Upper lobe of right lung (tissue), 1 donor: ENCODE data around the gene CCL20. TPM values are rescaled to one million over a fixed set of nuclear protein-coding genes. Genes with fewer than 3 reads are reported as not detected.
A peak's percentile ranks its signal among the peaks of the same experiment; 100 is the strongest.

ENCODE experiments used
- ATAC-seq: fragments of 200-7000 bp; cut with Tn5 transposase; one replicate; pipeline ENCODE4 v1.9.1; 2020; ENCODE audit warnings: mild to moderate bottlenecking, moderate library complexity
- DNase-seq: peaks from one replicate; pipeline ENCODE4 v3.0.0-alpha.2; 2020
- H3K27ac ChIP-seq: fragments of 200-600 bp; one replicate; pipeline ENCODE4 v1.8.0; 2022
- H3K27me3 ChIP-seq: fragments of 200-600 bp; one replicate; pipeline ENCODE4 v1.8.0; 2022; ENCODE audit warnings: mild to moderate bottlenecking
- H3K36me3 ChIP-seq: fragments of 200-600 bp; one replicate; pipeline ENCODE4 v1.8.0; 2022
- H3K4me1 ChIP-seq: fragments of 200-600 bp; one replicate; pipeline ENCODE4 v1.8.0; 2022
- H3K4me3 ChIP-seq: fragments of 200-600 bp; one replicate; pipeline ENCODE4 v1.8.0; 2022; ENCODE audit warnings: mild to moderate bottlenecking
- H3K9me3 ChIP-seq: fragments of 200-600 bp; one replicate; pipeline ENCODE4 v1.8.0; 2022
- CTCF ChIP-seq: fragments of 200-600 bp; IDR thresholded peaks from one replicate; pipeline ENCODE4 v1.8.0; 2022; ENCODE audit warnings: antibody characterized with exemption
- intact Hi-C: fragments of 100-400 bp; cut with DNase I; formaldehyde crosslinking; loops from one replicate; pipeline ENCODE4 v1.11.0; 2022
- total RNA-seq: library from RNA; stranded (reverse); fragmentation: NEBNext Ultra II Directional; extraction: Animal tissue kit (Norgen Biotek cat#: 25700); gene quantifications from one replicate; pipeline ENCODE4 v1.2.1, GENCODE V29; 2021
- donor health status: DM: no; HTN: yes; CAD: no; lungs with severe emphysema.

The CCL20 gene
- total RNA-seq, 1 donor from 2014 or later: 4.9 TPM

- Histone ChIP-seq H3K4me1 (no peaks in the 10 kb centered on the region), H3K27ac (no peak overlapping the region), H3K36me3 (no peaks in the 10 kb centered on the region), H3K9me3 (no peaks in the 10 kb centered on the region), H3K27me3 (no peaks in the 10 kb centered on the region), H3K4me3 (no peak overlapping the region)
- DNase-seq (no peak), ATAC-seq (no peak)
- intact Hi-C loops: no loop called here
- TF ChIP-seq CTCF: no peak
These were observed 33.2 kb downstream of the CCL20 start for GRCh38 chr2:227846831-227847230.

- DNase-seq (no peak), ATAC-seq (no peak)
- no peaks in the 10 kb centered on the region for H3K9me3 ChIP-seq
- no peak overlapping the region for H3K27ac ChIP-seq
- no peak overlapping the region for H3K4me3 ChIP-seq
- H3K4me1 ChIP-seq: no peaks in the 10 kb centered on the region
- H3K27me3 ChIP-seq: no peaks in the 10 kb centered on the region
- H3K36me3 ChIP-seq: no peaks in the 10 kb centered on the region
- no peak for TF ChIP-seq CTCF
- intact Hi-C loops: no loop called here
These were observed 34.5 kb downstream of the CCL20 start for GRCh38 chr2:227848146-227848545.

GRCh38 chr2:227848586-227848985, 34.9 kb downstream of the CCL20 start:
- Histone ChIP-seq H3K36me3 (no peaks in the 10 kb centered on the region), H3K27me3 (no peaks in the 10 kb centered on the region), H3K27ac (no peak overlapping the region), H3K9me3 (no peaks in the 10 kb centered on the region), H3K4me3 (no peak overlapping the region), H3K4me1 (no peaks in the 10 kb centered on the region)
- ATAC-seq (no peak), DNase-seq (no peak)
- no peak for TF ChIP-seq CTCF
- intact Hi-C loops: no loop called here

GRCh38 chr2:227849906-227850305, 36.3 kb downstream of the CCL20 start:
- Histone ChIP-seq H3K4me1 (no peaks in the 10 kb centered on the region), H3K36me3 (no peaks in the 10 kb centered on the region), H3K4me3 (no peak overlapping the region), H3K9me3 (no peaks in the 10 kb centered on the region), H3K27ac (no peak overlapping the region), H3K27me3 (no peaks in the 10 kb centered on the region)
- no peak for DNase-seq
- intact Hi-C loops: no loop called here
- TF ChIP-seq CTCF: no peak
- no peak for ATAC-seq

GRCh38 chr2:227853204-227853629, 39.6 kb downstream of the CCL20 start:
- Histone ChIP-seq H3K36me3 (no peaks in the 10 kb centered on the region), H3K4me3 (no peak overlapping the region), H3K4me1 (no peaks in the 10 kb centered on the region), H3K27ac (no peak overlapping the region), H3K9me3 (no peaks in the 10 kb centered on the region), H3K27me3 (no peaks in the 10 kb centered on the region)
- intact Hi-C loops: no loop called here
- ATAC-seq: peak; percentile 58
- DNase-seq: no peak
- TF ChIP-seq CTCF: no peak

GRCh38 chr2:227853765-227854271, 40.2 kb downstream of the CCL20 start:
- Histone ChIP-seq H3K9me3 (no peaks in the 10 kb centered on the region), H3K27me3 (no peaks in the 10 kb centered on the region), H3K27ac (no peak overlapping the region), H3K4me3 (no peak overlapping the region), H3K36me3 (no peaks in the 10 kb centered on the region), H3K4me1 (no peaks in the 10 kb centered on the region)
- DNase-seq (no peak), ATAC-seq (peak; percentile 64)
- intact Hi-C loops: no loop called here
- TF ChIP-seq CTCF: no peak
